Fibroblast of the aortic adventitia (primary cell): ENCODE measurements around the gene PRDM16. TPM values are rescaled to one million over a fixed set of nuclear protein-coding genes. Genes with fewer than 3 reads are reported as not detected.

Experiments
- DNase-seq: peaks from one replicate; pipeline ENCODE4 v3.0.0-alpha.2; 2010; ENCODE audit warnings: low read depth
- H3K4me3 ChIP-seq: 2 replicates; pipeline ENCODE4 v1.5.1; 2011; ENCODE audit warnings: low read depth, mild to moderate bottlenecking, control low read depth, low read length, moderate library complexity
- total RNA-seq: library from RNA; depleted of rRNA; stranded (reverse); fragments of >200 nt; gene quantifications from 2 replicates; pipeline ENCODE4 v1.2.3, GENCODE V29; 2012; ENCODE audit warnings: low replicate concordance
- TF ChIP-seq, protein P1 (sequence below): IDR thresholded peaks from 2 replicates; pipeline ENCODE4 v1.5.1; 2011; ENCODE audit warnings: mild to moderate bottlenecking, low read length, control low read depth, inconsistent platforms; ENCODE audit not compliant: insufficient read depth

PRDM16 gene
- total RNA-seq, 1 donor, result 11.3 TPM

GRCh38 chr1:3133686-3134085, 64.7 kb downstream of the PRDM16 start:
- TF ChIP-seq, protein P1, sequence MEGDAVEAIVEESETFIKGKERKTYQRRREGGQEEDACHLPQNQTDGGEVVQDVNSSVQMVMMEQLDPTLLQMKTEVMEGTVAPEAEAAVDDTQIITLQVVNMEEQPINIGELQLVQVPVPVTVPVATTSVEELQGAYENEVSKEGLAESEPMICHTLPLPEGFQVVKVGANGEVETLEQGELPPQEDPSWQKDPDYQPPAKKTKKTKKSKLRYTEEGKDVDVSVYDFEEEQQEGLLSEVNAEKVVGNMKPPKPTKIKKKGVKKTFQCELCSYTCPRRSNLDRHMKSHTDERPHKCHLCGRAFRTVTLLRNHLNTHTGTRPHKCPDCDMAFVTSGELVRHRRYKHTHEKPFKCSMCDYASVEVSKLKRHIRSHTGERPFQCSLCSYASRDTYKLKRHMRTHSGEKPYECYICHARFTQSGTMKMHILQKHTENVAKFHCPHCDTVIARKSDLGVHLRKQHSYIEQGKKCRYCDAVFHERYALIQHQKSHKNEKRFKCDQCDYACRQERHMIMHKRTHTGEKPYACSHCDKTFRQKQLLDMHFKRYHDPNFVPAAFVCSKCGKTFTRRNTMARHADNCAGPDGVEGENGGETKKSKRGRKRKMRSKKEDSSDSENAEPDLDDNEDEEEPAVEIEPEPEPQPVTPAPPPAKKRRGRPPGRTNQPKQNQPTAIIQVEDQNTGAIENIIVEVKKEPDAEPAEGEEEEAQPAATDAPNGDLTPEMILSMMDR, result no peak
- H3K4me3 ChIP-seq, result no peak overlapping the region
- peak; percentile 21 for DNase-seq

GRCh38 chr1:3134381-3135072, 65.5 kb downstream of the PRDM16 start:
- no peak overlapping the region for H3K4me3 ChIP-seq
- no peak for DNase-seq
- TF ChIP-seq, protein P1, result no peak

DNA sequence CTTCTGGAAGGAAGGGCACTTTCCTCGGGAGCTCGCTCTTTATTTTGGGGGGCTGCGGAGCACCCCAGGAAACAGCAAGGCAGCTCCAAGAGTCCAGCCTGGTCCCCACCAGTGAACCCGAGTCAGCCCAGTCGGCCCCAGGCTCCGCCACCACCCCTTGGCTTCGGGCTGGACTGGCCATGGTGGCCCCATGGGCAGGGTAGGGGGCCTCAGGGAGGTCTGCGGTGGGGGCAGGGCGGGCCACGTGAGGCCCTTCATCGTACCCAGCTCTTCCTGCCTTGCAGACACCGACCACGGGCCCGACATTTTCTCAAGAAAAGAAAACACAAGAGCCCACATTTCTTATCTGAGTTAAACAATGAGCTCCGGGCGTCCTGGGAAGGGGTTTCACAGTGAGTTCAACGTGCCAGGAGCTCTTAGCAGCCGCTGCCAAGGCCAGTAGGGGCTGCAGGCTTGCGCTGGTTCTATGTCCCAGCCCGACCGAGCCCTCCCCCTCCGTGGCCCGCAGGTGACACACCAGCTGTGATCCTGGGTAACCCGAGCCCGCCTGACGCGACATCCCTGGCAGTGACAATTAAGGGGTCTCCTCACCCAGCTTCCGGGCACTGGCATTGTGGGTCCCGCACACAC, 66.2 kb downstream of the PRDM16 start:
- H3K4me3 ChIP-seq, result no peak overlapping the region

GRCh38 chr1:3135744-3136455, 66.9 kb downstream of the PRDM16 start:
- H3K4me3 ChIP-seq, result no peak overlapping the region
- TF ChIP-seq, protein P1, result no peak
- DNase-seq, result no peak

More for the DNA sequence above, 66.2 kb downstream of the PRDM16 start:
- no peak for DNase-seq
- TF ChIP-seq, protein P1, result no peak

DNA sequence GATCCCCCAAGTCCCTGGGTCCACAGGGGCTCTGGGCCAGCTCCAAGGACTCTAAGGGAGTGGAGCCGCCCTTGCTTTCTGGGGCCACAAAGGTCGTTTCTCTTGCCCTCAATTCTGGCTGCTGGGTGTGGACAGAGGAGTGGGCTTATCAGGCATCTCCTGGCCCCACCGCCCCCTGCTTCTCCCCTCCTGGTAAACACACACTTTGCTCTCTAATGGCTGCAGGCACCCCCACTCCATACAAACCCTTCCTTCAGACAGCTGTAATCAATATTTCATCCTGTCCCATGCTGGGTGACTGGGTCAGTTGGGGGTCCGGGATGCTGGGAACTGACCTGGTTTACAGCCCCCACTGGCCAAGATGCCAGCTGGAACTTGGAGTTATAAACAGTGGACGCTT, 67.5 kb downstream of the PRDM16 start:
- DNase-seq, result no peak
- TF ChIP-seq, protein P1, result no peak
- H3K4me3 ChIP-seq, result no peak overlapping the region

- no peak overlapping the region for H3K4me3 ChIP-seq
- no peak for DNase-seq
- TF ChIP-seq, protein P1, result no peak
Measured at GRCh38 chr1:3137111-3138100, 68.4 kb downstream of the PRDM16 start.
